GDM1 (cell line): Measurements from ENCODE around the gene BIRC5.

Source experiments
- DNase-seq: peaks from one replicate; lab custom pipeline; 2025; lab: John Stamatoyannopoulos, UW

BIRC5 gene

DNA sequence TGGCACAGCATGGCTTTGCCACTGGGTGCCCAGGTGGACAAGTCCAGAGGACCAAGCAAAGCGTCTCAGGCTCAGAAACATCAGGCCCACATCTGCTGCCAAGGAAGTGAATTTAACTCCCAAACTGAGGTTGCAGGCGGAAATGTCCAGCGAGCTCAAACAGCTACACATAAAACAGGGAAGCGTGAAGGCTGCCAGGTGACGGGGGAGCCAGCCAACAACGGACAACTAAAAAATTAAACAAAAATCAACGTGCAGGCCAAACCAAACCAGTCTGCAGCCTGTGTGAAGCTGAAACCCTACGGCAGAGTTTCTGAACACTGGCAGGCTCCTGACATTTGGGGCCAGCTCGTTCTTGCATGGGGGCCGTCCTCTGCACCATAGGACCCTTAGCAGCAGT, 29.7 kb upstream of the BIRC5 start:
- DNase-seq, result no peak

DNA sequence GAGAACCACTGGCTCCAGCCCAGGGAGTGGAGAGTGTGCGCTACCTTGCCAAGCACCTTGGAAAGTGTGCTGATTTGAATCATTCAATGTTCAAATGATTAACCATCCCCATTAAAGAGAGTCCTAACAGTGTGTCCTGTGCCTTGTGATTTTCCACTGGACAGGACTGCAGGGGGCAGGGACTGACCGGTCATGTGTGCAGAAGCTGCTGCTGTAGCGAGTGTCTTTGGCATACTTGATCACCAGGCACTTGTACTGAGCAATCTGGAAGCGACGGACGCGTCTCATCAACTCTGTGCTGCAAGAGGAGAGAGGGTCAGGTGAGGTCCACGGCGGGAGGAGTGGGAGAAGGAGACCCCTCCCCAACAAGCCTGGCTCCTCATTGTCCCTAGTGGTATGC, 29.2 kb upstream of the BIRC5 start:
- DNase-seq, result no peak

DNA sequence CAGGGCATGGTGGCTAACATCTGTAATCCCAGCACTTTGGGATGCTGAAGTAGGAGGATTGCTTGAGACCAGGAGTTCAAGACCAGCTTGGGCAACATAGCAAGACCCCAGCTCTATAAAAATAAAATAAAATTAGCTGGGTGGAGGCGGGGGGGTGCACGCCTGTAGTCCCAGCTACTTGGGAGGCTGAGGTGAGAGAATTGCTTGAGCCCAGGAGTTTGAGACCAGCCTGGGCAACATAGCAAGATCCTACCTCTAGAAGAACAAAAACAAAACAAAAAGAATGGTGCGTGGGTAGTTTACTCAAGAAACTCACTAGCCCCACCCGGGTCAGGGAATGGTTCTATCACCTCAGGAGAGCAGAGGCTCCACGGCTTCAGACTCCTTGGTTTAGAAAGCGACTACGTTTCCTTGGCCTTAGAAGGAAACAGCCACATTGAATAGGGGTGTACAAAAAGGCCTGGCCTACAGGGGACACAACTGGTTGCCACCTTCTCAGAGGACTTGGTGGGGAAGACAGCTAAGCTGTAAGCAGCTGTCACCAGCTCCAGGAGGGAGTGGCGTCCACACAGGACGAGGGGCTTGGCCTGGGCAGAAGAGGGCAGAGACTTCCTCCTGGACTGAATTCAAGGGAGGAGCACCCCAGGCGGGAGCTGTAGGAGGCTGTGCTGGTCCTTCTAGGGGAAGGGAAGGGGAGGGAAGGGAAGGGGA, 27.9 kb upstream of the BIRC5 start:
- no peak for DNase-seq

DNA sequence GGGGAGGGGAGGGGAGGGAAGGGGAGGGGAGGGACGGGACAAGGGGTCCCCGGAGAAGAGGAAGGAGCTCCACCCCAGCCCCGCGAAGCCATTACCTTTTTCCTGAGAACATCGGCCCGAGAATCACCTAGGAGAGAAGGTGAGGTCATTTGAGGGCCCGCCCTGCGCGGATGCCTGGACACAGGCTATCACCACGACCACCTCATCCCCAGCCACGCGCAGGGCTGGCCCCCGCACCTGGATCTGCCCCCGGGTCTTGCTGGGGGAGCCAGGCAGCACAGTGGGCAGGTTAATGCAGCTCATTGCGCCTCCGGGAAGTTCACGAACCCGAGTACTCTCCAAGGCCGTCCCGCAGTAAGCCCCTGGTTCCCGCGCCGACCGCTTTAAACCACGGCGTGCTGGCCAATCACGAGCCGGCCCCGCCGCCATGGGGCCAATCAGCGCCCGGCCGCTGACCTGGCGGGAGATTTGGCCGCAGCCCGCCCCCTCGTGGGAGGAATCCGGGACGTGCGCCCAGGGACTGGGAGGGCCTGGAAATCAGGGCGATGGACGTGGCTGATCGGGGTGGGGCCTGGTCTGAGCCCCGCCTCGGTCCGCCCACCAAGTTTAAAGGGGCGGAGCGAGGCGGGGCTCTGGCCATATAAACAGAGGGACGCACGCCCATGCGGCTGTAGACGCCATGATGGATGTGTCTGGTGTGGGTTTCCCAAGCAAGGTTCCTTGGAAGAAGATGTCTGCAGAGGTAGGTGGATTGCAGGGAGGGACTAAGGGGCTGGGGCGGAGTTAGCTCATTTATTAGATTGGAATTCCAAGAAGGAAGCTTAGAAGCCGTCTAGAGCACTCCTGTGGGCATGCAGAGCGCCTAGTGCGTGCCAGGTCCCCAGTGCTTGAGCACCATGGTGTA, 27.1 kb upstream of the BIRC5 start, which contains the start of the genes AFMID and TK1:
Gene AFMID (plus strand): TSS at position 671 of the 904 bp plus-strand sequence. CDS start 9 bp downstream, at position 680.
Gene TK1 (minus strand): TSS at position 361 of the 904 bp plus-strand sequence. CDS start 58 bp downstream, at position 303.
- DNase-seq, result peak; percentile 94

DNA sequence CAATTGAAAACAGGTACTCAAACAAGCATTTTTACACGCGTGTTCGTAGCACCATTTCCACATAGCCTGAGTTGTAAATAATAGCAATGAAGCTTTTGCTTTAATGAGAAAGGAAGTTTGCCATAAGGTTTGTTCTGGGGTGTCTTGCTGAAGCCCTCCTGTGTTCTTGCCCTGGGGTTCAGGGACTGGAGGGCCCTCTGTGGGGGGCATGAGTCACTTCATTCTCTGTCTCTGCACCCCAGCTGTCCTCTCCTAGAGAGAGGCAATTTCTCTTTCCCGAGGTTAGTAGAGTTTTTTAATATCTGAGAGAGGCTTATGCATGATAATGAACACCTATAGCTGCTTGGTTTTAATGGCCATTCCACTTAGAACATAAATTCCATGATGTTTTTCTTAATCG, 17.3 kb upstream of the BIRC5 start:
- no peak for DNase-seq

- no peak for DNase-seq
Observed at GRCh38 chr17:78197147-78197832, 16.8 kb upstream of the BIRC5 start.

DNA sequence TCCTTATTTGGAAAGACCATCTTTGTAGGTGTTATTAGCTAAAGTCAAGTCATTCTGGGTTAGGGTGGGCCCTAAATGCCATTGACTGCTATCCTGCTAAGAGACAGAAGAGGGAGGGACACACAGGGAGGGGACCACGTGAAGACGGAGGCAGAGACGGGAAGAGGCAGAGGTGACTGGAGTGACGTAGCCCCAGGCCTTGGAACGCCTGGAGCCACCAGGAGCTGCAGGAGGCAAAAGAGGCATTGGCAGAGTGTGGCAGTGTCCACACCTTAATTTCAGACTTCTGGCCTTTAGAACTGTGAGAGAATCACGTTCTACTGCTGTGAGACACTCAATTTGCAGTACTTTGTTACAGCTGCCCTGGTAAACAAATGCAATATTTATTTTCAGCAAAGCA, 13.6 kb upstream of the BIRC5 start:
- DNase-seq, result no peak

- DNase-seq, result no peak
Observed at GRCh38 chr17:78202666-78203065, 11.4 kb upstream of the BIRC5 start.

GRCh38 chr17:78204387-78205123, 9.5 kb upstream of the BIRC5 start:
- no peak for DNase-seq

- DNase-seq, result no peak
Observed at GRCh38 chr17:78205124-78205775, 8.8 kb upstream of the BIRC5 start.

GRCh38 chr17:78206298-78206697, 7.8 kb upstream of the BIRC5 start:
- DNase-seq, result no peak

GRCh38 chr17:78208486-78208885, 5.6 kb upstream of the BIRC5 start:
- no peak for DNase-seq

DNA sequence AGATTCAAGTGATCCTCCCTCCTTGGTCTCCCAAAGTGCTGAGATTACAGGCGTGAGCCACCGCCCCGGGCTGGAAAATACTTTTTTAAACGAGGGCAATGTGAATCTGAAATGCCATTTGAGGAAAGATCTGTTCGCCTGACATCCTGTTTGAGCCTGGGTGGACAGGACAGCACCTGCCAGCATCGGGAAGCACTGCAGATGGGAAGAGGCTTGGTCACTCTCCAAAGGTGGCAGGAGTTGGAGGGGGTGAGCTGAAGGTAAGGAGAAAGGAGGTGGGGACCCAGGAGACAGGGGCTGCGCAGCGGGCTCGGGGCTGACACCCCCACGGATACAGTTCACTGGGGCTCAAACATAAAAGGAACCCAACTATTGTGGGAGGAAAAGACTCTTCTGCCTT, 3.9 kb upstream of the BIRC5 start:
- DNase-seq, result no peak

- DNase-seq, result no peak
Observed at GRCh38 chr17:78211032-78211431, 3.0 kb upstream of the BIRC5 start.

- no peak for DNase-seq
Observed at GRCh38 chr17:78214706-78215061, 631 bp downstream of the BIRC5 start.

DNA sequence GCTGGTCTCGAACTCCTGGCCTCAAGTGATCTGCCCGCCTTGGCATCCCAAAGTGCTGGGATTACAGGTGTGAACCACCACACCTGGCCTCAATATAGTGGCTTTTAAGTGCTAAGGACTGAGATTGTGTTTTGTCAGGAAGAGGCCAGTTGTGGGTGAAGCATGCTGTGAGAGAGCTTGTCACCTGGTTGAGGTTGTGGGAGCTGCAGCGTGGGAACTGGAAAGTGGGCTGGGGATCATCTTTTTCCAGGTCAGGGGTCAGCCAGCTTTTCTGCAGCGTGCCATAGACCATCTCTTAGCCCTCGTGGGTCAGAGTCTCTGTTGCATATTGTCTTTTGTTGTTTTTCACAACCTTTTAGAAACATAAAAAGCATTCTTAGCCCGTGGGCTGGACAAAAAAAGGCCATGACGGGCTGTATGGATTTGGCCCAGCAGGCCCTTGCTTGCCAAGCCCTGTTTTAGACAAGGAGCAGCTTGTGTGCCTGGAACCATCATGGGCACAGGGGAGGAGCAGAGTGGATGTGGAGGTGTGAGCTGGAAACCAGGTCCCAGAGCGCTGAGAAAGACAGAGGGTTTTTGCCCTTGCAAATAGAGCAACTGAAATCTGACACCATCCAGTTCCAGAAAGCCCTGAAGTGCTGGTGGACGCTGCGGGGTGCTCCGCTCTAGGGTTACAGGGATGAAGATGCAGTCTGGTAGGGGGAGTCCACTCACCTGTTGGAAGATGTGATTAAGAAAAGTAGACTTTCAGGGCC, 5.5 kb downstream of the BIRC5 start:
- no peak for DNase-seq

GRCh38 chr17:78223061-78223460, 9.0 kb downstream of the BIRC5 start:
- no peak for DNase-seq

DNA sequence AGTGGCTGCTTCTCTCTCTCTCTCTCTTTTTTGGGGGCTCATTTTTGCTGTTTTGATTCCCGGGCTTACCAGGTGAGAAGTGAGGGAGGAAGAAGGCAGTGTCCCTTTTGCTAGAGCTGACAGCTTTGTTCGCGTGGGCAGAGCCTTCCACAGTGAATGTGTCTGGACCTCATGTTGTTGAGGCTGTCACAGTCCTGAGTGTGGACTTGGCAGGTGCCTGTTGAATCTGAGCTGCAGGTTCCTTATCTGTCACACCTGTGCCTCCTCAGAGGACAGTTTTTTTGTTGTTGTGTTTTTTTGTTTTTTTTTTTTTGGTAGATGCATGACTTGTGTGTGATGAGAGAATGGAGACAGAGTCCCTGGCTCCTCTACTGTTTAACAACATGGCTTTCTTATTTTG, 9.7 kb downstream of the BIRC5 start:
- DNase-seq, result no peak

DNA sequence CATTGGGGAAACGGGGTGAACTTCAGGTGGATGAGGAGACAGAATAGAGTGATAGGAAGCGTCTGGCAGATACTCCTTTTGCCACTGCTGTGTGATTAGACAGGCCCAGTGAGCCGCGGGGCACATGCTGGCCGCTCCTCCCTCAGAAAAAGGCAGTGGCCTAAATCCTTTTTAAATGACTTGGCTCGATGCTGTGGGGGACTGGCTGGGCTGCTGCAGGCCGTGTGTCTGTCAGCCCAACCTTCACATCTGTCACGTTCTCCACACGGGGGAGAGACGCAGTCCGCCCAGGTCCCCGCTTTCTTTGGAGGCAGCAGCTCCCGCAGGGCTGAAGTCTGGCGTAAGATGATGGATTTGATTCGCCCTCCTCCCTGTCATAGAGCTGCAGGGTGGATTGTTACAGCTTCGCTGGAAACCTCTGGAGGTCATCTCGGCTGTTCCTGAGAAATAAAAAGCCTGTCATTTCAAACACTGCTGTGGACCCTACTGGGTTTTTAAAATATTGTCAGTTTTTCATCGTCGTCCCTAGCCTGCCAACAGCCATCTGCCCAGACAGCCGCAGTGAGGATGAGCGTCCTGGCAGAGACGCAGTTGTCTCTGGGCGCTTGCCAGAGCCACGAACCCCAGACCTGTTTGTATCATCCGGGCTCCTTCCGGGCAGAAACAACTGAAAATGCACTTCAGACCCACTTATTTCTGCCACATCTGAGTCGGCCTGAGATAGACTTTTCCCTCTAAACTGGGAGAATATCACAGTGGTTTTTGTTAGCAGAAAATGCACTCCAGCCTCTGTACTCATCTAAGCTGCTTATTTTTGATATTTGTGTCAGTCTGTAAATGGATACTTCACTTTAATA, 10.4 kb downstream of the BIRC5 start:
- DNase-seq, result no peak
